Trophoblast cell (in vitro differentiated cells and primary cell): ENCODE results near the gene RNMT.

ENCODE experiments used
- DNase-seq, 2 donors: peaks; one replicate each; pipeline ENCODE4 v3.0.0-alpha.2; 2016
- H2AFZ ChIP-seq: 2 replicates; pipeline ENCODE4 v1.6.1; 2013; ENCODE audit warnings: low read length, moderate library complexity, mild to moderate bottlenecking; ENCODE audit not compliant: insufficient read depth, poor library complexity
- H2AK5ac ChIP-seq: 2 replicates; pipeline ENCODE4 v1.6.1; 2013; ENCODE audit warnings: mild to moderate bottlenecking, low read length
- H2BK120ac ChIP-seq: 2 replicates; pipeline ENCODE4 v1.6.1; 2013; ENCODE audit warnings: low read length, mild to moderate bottlenecking, moderate library complexity; ENCODE audit not compliant: insufficient read depth, poor library complexity
- H2BK12ac ChIP-seq: 2 replicates; pipeline ENCODE4 v1.6.1; 2013; ENCODE audit warnings: mild to moderate bottlenecking, low read length, moderate library complexity
- H2BK5ac ChIP-seq: 2 replicates; pipeline ENCODE4 v1.6.1; 2013; ENCODE audit warnings: low read length, low read depth, moderate library complexity, mild to moderate bottlenecking; ENCODE audit not compliant: poor library complexity
- H3K14ac ChIP-seq: 2 replicates; pipeline ENCODE4 v1.6.1; 2013; ENCODE audit warnings: mild to moderate bottlenecking, low read length
- H3K18ac ChIP-seq: 2 replicates; pipeline ENCODE4 v1.6.1; 2013; ENCODE audit warnings: mild to moderate bottlenecking, low read length
- H3K23ac ChIP-seq: 2 replicates; pipeline ENCODE4 v1.6.1; 2013; ENCODE audit warnings: low read length
- H3K27ac ChIP-seq: 2 replicates; pipeline ENCODE4 v1.5.1; 2013; ENCODE audit warnings: low read depth, mild to moderate bottlenecking, inconsistent platforms, low read length, moderate library complexity
- H3K27me3 ChIP-seq: 2 replicates; pipeline ENCODE4 v1.6.1; 2013; ENCODE audit warnings: inconsistent platforms, mild to moderate bottlenecking, low read length, moderate library complexity; ENCODE audit not compliant: insufficient read depth
- H3K36me3 ChIP-seq, 2 experiments: 1 replicate in 1 of 2; 2 replicates in 1 of 2; pipeline ENCODE4 v1.6.1; 2013; ENCODE audit warnings: low read length in 2 of 2, mild to moderate bottlenecking in 2 of 2, moderate library complexity in 1 of 2; ENCODE audit not compliant: insufficient read depth in 2 of 2, control insufficient read depth in 1 of 2
- H3K4ac ChIP-seq: 2 replicates; pipeline ENCODE4 v1.6.1; 2013; ENCODE audit warnings: low read depth, mild to moderate bottlenecking, low read length, moderate library complexity
- H3K4me1 ChIP-seq, 2 experiments: 1 replicate in 1 of 2; 2 replicates in 1 of 2; pipeline ENCODE4 v1.6.1; 2013; ENCODE audit warnings: low read length in 2 of 2, mild to moderate bottlenecking in 2 of 2, moderate library complexity in 1 of 2; ENCODE audit not compliant: insufficient read depth in 2 of 2, control insufficient read depth in 1 of 2
- H3K4me2 ChIP-seq: 2 replicates; pipeline ENCODE4 v1.6.1; 2013; ENCODE audit warnings: inconsistent platforms, mild to moderate bottlenecking, low read length, moderate library complexity
- H3K4me3 ChIP-seq: 2 replicates; pipeline ENCODE4 v1.5.1; 2013; ENCODE audit warnings: mild to moderate bottlenecking, low read depth, low read length, inconsistent platforms
- H3K79me1 ChIP-seq: one replicate; pipeline ENCODE4 v1.6.1; 2013; ENCODE audit warnings: low read length
- H3K79me2 ChIP-seq: 2 replicates; pipeline ENCODE4 v1.6.1; 2013; ENCODE audit warnings: low read length, mild to moderate bottlenecking; ENCODE audit not compliant: control insufficient read depth, insufficient read depth, poor library complexity
- H3K9ac ChIP-seq: 2 replicates; pipeline ENCODE4 v1.6.1; 2013; ENCODE audit warnings: mild to moderate bottlenecking, low read length
- H3K9me3 ChIP-seq: 2 replicates; pipeline ENCODE4 v1.6.1; 2013; ENCODE audit warnings: low read depth, mild to moderate bottlenecking, control low read depth, inconsistent platforms, low read length; ENCODE audit not compliant: insufficient read depth
- H4K12ac ChIP-seq: 2 replicates; pipeline ENCODE4 v1.6.1; 2013; ENCODE audit warnings: low read depth, mild to moderate bottlenecking, low read length, moderate library complexity
- H4K8ac ChIP-seq: 2 replicates; pipeline ENCODE4 v1.6.1; 2013; ENCODE audit warnings: low read depth, mild to moderate bottlenecking, low read length, moderate library complexity
- H4K91ac ChIP-seq: one replicate; pipeline ENCODE4 v1.6.1; 2013; ENCODE audit warnings: low read depth, mild to moderate bottlenecking, low read length, moderate library complexity
- WGBS: extraction: QIAGEN DNeasy Blood & Tissue Kit; methylation state at CpG from one replicate; pipeline ENCODE4 v1.1.7; 2013; ENCODE audit warnings: missing lambda C conversion rate; ENCODE audit not compliant: insufficient read length, insufficient coverage; ENCODE audit errors: extremely low coverage; 5-methylcytosine and 5-hydroxymethylcytosine counted together

Gene RNMT

DNA sequence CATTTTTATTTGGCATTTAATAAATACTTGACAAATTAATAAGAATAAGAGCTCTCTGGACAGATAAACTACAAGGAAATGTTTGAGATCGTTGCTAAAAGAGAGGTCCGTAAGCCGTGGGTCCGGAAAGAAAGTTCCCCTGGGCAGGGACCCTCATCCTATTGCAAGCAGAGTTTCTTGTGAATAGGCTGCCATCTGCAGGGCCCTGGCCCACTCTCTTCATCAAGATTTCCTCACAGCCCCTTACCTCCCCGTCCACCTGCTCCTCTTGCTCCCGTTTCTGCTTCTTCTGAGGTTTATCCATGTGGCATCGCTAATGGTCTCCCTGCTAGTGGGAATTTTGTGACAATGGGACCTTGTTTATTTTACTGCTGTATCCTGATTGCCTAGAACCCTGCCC, 67.3 kb downstream of the RNMT start:
- Histone ChIP-seq H3K9ac (no peak overlapping the region), H2AK5ac (no peak overlapping the region), H3K14ac (no peak overlapping the region), H3K9me3 (no peaks in the 10 kb centered on the region), H3K79me2 (no peaks in the 10 kb centered on the region), H3K79me1 (peaks cover 3% of the 10 kb centered on the region), H3K4me1 (peaks cover 9 to 10% of the 10 kb centered on the region in 2 experiments), H3K23ac (no peak overlapping the region), H3K18ac (no peak overlapping the region), H4K91ac (no peak overlapping the region), H3K27ac (no peak overlapping the region), H3K27me3 (no peaks in the 10 kb centered on the region), H4K12ac (no peak overlapping the region), H3K4me3 (no peak overlapping the region), H3K4ac (no peak overlapping the region), H2BK5ac (no peak overlapping the region), H2BK120ac (no peak overlapping the region), H3K36me3 (no peaks in the 10 kb centered on the region), H4K8ac (no peak overlapping the region), H2AFZ (no peak overlapping the region), H3K4me2 (no peak overlapping the region), H2BK12ac (no peak overlapping the region)
- WGBS: no CpG with 5 or more reads among the region's 7 CpGs
- DNase-seq: no peak

DNA sequence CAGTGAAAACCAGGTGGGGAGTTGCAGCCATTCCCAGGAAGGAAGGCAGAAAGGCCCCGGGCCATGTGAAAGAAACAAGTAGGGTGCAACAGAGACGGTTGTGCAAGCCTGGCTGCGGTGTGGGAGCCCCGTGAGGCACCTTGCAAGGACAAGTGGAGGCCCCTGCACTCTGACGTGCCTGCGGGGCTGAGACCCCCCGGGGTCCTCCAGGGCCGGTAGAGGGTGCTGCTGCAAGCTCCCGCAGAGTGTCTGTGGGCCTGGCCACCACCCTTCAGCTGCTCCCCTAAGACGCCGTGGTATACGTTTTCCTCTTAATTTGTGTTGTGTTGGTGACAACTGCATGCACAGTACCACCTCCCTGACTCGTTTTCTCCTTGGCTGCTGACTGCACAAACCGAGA, 70.0 kb downstream of the RNMT start:
- WGBS: no CpG with 5 or more reads among the region's 14 CpGs
- Histone ChIP-seq H3K36me3 (no peaks in the 10 kb centered on the region), H3K18ac (no peak overlapping the region), H4K91ac (peak overlapping the region; percentile 16), H3K4me1 (peaks cover 11 to 13% of the 10 kb centered on the region in 2 experiments), H3K4ac (no peak overlapping the region), H2AK5ac (peak overlapping the region; percentile 1), H2BK120ac (peak overlapping the region; percentile 28), H3K4me3 (no peak overlapping the region), H3K23ac (no peak overlapping the region), H4K8ac (no peak overlapping the region), H3K79me2 (no peaks in the 10 kb centered on the region), H3K79me1 (peaks cover 3% of the 10 kb centered on the region), H3K27me3 (no peaks in the 10 kb centered on the region), H4K12ac (no peak overlapping the region), H3K27ac (no peak overlapping the region), H2AFZ (no peak overlapping the region), H2BK5ac (peak overlapping the region; percentile 35), H2BK12ac (peak overlapping the region; percentile 52), H3K9ac (no peak overlapping the region), H3K9me3 (no peaks in the 10 kb centered on the region), H3K14ac (no peak overlapping the region), H3K4me2 (no peak overlapping the region)
- no peak for DNase-seq

DNA sequence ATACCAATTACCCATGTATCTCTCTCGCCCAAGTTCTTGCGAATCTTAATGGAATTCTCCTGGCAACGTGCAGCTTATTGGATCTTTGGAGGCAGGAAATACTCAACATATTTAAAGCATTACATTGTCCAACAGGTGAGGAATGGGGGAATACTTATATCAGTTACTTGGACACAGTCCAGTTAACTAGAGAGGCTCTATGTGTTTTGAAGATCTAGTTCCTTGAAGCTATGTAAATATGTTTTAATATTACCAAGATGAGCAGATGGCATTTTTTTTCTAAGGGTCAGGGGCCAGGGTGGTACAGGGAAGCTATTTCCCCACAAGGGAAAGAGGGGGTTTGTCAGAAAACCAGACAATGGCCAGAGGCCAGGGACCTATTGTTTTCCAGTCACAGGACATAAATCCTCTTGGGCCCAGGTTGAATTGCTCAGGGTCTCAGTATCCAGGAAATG, 70.7 kb downstream of the RNMT start:
- Histone ChIP-seq H3K4me3 (no peak overlapping the region), H3K27ac (no peak overlapping the region), H3K79me1 (peaks cover 3% of the 10 kb centered on the region), H3K14ac (no peak overlapping the region), H3K4ac (no peak overlapping the region), H3K4me1 (peaks cover 11 to 13% of the 10 kb centered on the region in 2 experiments), H4K91ac (no peak overlapping the region), H2AFZ (no peak overlapping the region), H3K27me3 (no peaks in the 10 kb centered on the region), H3K9ac (no peak overlapping the region), H3K9me3 (no peaks in the 10 kb centered on the region), H3K18ac (no peak overlapping the region), H3K4me2 (peak overlapping the region; percentile 31), H4K12ac (no peak overlapping the region), H2BK5ac (no peak overlapping the region), H4K8ac (no peak overlapping the region), H2BK12ac (no peak overlapping the region), H2AK5ac (no peak overlapping the region), H3K36me3 (no peaks in the 10 kb centered on the region), H3K23ac (no peak overlapping the region), H2BK120ac (no peak overlapping the region), H3K79me2 (no peaks in the 10 kb centered on the region)
- peak; percentile 15 to 75 for DNase-seq
- WGBS: no CpG with 5 or more reads among the region's 3 CpGs

DNA sequence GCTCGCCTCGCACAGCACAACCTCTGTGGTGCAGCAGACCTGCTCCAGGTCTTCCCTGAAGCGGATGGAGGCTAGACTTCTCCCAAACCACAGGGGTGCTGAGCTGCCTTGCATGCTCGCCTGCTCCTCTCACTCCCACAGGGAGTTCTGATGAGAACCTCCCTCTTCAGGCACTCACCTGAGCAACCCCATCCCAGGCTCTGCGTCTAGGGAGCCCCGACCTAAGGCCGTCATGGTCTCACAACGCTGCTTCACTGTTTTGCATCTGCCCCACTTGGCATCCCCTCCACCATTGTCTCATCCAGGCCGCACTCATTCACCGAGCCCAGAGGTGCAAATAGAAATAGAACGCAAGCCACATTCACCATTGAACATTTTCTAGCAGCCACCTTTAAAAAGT, 72.9 kb downstream of the RNMT start:
- Histone ChIP-seq H2BK5ac (no peak overlapping the region), H3K27me3 (no peaks in the 10 kb centered on the region), H3K4me3 (no peak overlapping the region), H3K4me2 (no peak overlapping the region), H3K9me3 (no peaks in the 10 kb centered on the region), H2AK5ac (no peak overlapping the region), H3K14ac (no peak overlapping the region), H4K12ac (no peak overlapping the region), H3K9ac (no peak overlapping the region), H2BK120ac (no peak overlapping the region), H3K27ac (no peak overlapping the region), H4K91ac (no peak overlapping the region), H3K79me1 (peaks cover 3% of the 10 kb centered on the region), H3K18ac (no peak overlapping the region), H4K8ac (no peak overlapping the region), H3K4me1 (peaks cover 11 to 13% of the 10 kb centered on the region in 2 experiments), H2AFZ (no peak overlapping the region), H3K23ac (no peak overlapping the region), H3K79me2 (no peaks in the 10 kb centered on the region), H2BK12ac (no peak overlapping the region), H3K36me3 (no peaks in the 10 kb centered on the region), H3K4ac (no peak overlapping the region)
- WGBS: no CpG with 5 or more reads among the region's 11 CpGs
- DNase-seq: no peak
